Left ventricle myocardium inferior (tissue), 1 donor: ENCODE measurements around the gene LYG2. TPM values are rescaled to one million over a fixed set of nuclear protein-coding genes. Genes with fewer than 3 reads are reported as not detected.
"Not testable (repeated sequence)": the region's sequence is repeated elsewhere in the genome, so short reads cannot be mapped to it uniquely, and the experiment has no call there.

Experiments
- DNase-seq: peaks from one replicate; pipeline ENCODE4 v3.0.0-alpha.2; 2020
- H3K27ac ChIP-seq: fragments of 200-600 bp; replicated peaks from 2 replicates; pipeline ENCODE4 v1.8.0; 2021
- H3K27me3 ChIP-seq: fragments of 200-600 bp; 2 replicates; pipeline ENCODE4 v1.8.0; 2021; ENCODE audit warnings: low read depth
- H3K36me3 ChIP-seq: fragments of 200-600 bp; 2 replicates; pipeline ENCODE4 v1.8.0; 2021
- H3K4me1 ChIP-seq: fragments of 200-600 bp; 2 replicates; pipeline ENCODE4 v1.8.0; 2021
- H3K4me3 ChIP-seq: fragments of 200-600 bp; 2 replicates; pipeline ENCODE4 v1.8.0; 2021; ENCODE audit warnings: mild to moderate bottlenecking, moderate library complexity
- H3K9me3 ChIP-seq: fragments of 200-600 bp; replicated peaks from 2 replicates; pipeline ENCODE4 v1.8.0; 2021
- CTCF ChIP-seq: fragments of 200-600 bp; IDR thresholded peaks from 2 replicates; pipeline ENCODE4 v1.8.0; 2021; ENCODE audit warnings: antibody characterized with exemption, mild to moderate bottlenecking, borderline replicate concordance
- intact Hi-C: fragments of 100-400 bp; cut with micrococcal nuclease; formaldehyde crosslinking; loops from one replicate; pipeline ENCODE4 v1.11.0; 2022
- total RNA-seq: library from RNA; stranded (reverse); fragmentation: NEBNext Ultra II Directional; extraction: Animal tissue kit (Norgen Biotek cat#: 25700); gene quantifications from one replicate; pipeline ENCODE4 v1.2.1, GENCODE V29; 2021
- donor health status: DM: no; HTN: yes; CAD: no; lungs with severe emphysema.

The LYG2 gene
- total RNA-seq, 1 donor from 2014 or later: not detected

GRCh38 chr2:99198103-99198841 lies 57.2 kb downstream of the LYG2 start:
- TF ChIP-seq CTCF: no peak
- H3K4me3 ChIP-seq: no peak overlapping the region
- no peaks in the 10 kb centered on the region for H3K27me3 ChIP-seq
- intact Hi-C loops: no loop called here
- no peak overlapping the region for H3K27ac ChIP-seq
- DNase-seq: no peak
- no peaks in the 10 kb centered on the region for H3K4me1 ChIP-seq
- H3K36me3 ChIP-seq: peaks cover 50% of the 10 kb centered on the region
- no peaks in the 10 kb centered on the region for H3K9me3 ChIP-seq

- H3K4me3 ChIP-seq, intact Hi-C loops, DNase-seq, H3K4me1 ChIP-seq, H3K27me3 ChIP-seq, H3K9me3 ChIP-seq, H3K27ac ChIP-seq: not testable (repeated sequence)
- peaks cover 85% of the 10 kb centered on the region for H3K36me3 ChIP-seq
Observed at GRCh38 chr2:99192364-99192763, 63.1 kb downstream of the LYG2 start.

Other genes starting within 250 kb of the LYG2 start
- not detected for gene C2orf15, start 114.0 kb downstream of the LYG2 start, total RNA-seq
- 3.1 TPM for gene TSGA10, start 100.7 kb downstream of the LYG2 start, total RNA-seq
- gene LIPT1, start 100.7 kb downstream of the LYG2 start, total RNA-seq: 7.9 TPM
- gene MITD1, start 74.6 kb downstream of the LYG2 start, total RNA-seq: 16.0 TPM
- gene MRPL30, start 74.5 kb downstream of the LYG2 start, total RNA-seq: 34.8 TPM
- 0.58 TPM for gene LYG1, start 45.5 kb upstream of the LYG2 start, total RNA-seq
- gene TXNDC9, start 80.7 kb upstream of the LYG2 start, total RNA-seq: 20.6 TPM
- 87.0 TPM for gene EIF5B, start 81.7 kb upstream of the LYG2 start, total RNA-seq
- 42.8 TPM for gene REV1, start 234.4 kb upstream of the LYG2 start, total RNA-seq